C4-2B (cell line): ENCODE measurements around the gene R3HCC1L.
"Not testable (repeated sequence)": the region's sequence is repeated elsewhere in the genome, so short reads cannot be mapped to it uniquely, and the experiment has no call there.

Source experiments
- H3K27ac ChIP-seq: fragments of 450-650 bp; 2 replicates; pipeline ENCODE4 v1.5.1; 2017
- CTCF ChIP-seq: fragments of 450-650 bp; conservative IDR thresholded peaks from 2 replicates; pipeline ENCODE4 v1.5.1; 2017; ENCODE audit warnings: mild to moderate bottlenecking
- ZFX ChIP-seq: fragments of 450-650 bp; IDR thresholded peaks from 2 replicates; pipeline ENCODE4 v1.6.1; 2017

The R3HCC1L gene

GRCh38 chr10:98134117-98134430 is 383 bp upstream of the R3HCC1L start:
- H3K27ac ChIP-seq = peak overlapping the region; percentile 82
- no peak for TF ChIP-seq CTCF
- no peak for TF ChIP-seq ZFX

- H3K27ac ChIP-seq = peak overlapping the region; percentile 82
- TF ChIP-seq ZFX (no peak), CTCF (no peak)
Measured at GRCh38 chr10:98135222-98135899, 904 bp downstream of the R3HCC1L start.

GRCh38 chr10:98136775-98137174 is 2.3 kb downstream of the R3HCC1L start:
- not testable (repeated sequence) for H3K27ac ChIP-seq

- TF ChIP-seq CTCF = no peak
- TF ChIP-seq ZFX = no peak
- no peak overlapping the region for H3K27ac ChIP-seq
Measured at GRCh38 chr10:98138031-98138430, 3.6 kb downstream of the R3HCC1L start.

- H3K27ac ChIP-seq = no peak overlapping the region
- TF ChIP-seq CTCF (no peak), ZFX (no peak)
Measured at GRCh38 chr10:98139431-98139830, 5.0 kb downstream of the R3HCC1L start.

GRCh38 chr10:98141484-98142073 is 7.1 kb downstream of the R3HCC1L start:
- TF ChIP-seq ZFX = no peak
- H3K27ac ChIP-seq = no peak overlapping the region

GRCh38 chr10:98144985-98145384 is 10.5 kb downstream of the R3HCC1L start:
- no peak overlapping the region for H3K27ac ChIP-seq
- TF ChIP-seq CTCF (no peak), ZFX (no peak)

GRCh38 chr10:98149858-98150257 is 15.4 kb downstream of the R3HCC1L start:
- H3K27ac ChIP-seq = no peak overlapping the region
- TF ChIP-seq ZFX (no peak), CTCF (no peak)
